ENCODE data around the gene PEF1.

- TF ChIP-seq EZH2 (IDR thresholded peaks at IDR 0.05; ENCODE audit: insufficient read depth, poor library complexity, severe bottlenecking) (no peak), EZH2phosphoT487 (IDR thresholded peaks at IDR 0.05; ENCODE audit: insufficient read depth, low read depth) (no peak)
These were observed 21.3 kb downstream of the PEF1 start for GRCh38 chr1:31623365-31623764.
